Upper lobe of right lung (tissue), 1 donor: Measurements from ENCODE around the gene AGXT2. TPM values are rescaled to one million over a fixed set of nuclear protein-coding genes. Genes with fewer than 3 reads are reported as not detected.
"Not testable (repeated sequence)": the region's sequence is repeated elsewhere in the genome, so short reads cannot be mapped to it uniquely, and the experiment has no call there.

Experiments
- ATAC-seq: fragments of 200-7000 bp; cut with Tn5 transposase; one replicate; pipeline ENCODE4 v1.9.1; 2020; ENCODE audit warnings: mild to moderate bottlenecking, moderate library complexity
- DNase-seq: peaks from one replicate; pipeline ENCODE4 v3.0.0-alpha.2; 2020
- H3K27ac ChIP-seq: fragments of 200-600 bp; one replicate; pipeline ENCODE4 v1.8.0; 2022
- H3K27me3 ChIP-seq: fragments of 200-600 bp; one replicate; pipeline ENCODE4 v1.8.0; 2022; ENCODE audit warnings: mild to moderate bottlenecking
- H3K36me3 ChIP-seq: fragments of 200-600 bp; one replicate; pipeline ENCODE4 v1.8.0; 2022
- H3K4me1 ChIP-seq: fragments of 200-600 bp; one replicate; pipeline ENCODE4 v1.8.0; 2022
- H3K4me3 ChIP-seq: fragments of 200-600 bp; one replicate; pipeline ENCODE4 v1.8.0; 2022; ENCODE audit warnings: mild to moderate bottlenecking
- H3K9me3 ChIP-seq: fragments of 200-600 bp; one replicate; pipeline ENCODE4 v1.8.0; 2022
- CTCF ChIP-seq: fragments of 200-600 bp; IDR thresholded peaks from one replicate; pipeline ENCODE4 v1.8.0; 2022; ENCODE audit warnings: antibody characterized with exemption
- intact Hi-C: fragments of 100-400 bp; cut with DNase I; formaldehyde crosslinking; loops from one replicate; pipeline ENCODE4 v1.11.0; 2022
- total RNA-seq: library from RNA; stranded (reverse); fragmentation: NEBNext Ultra II Directional; extraction: Animal tissue kit (Norgen Biotek cat#: 25700); gene quantifications from one replicate; pipeline ENCODE4 v1.2.1, GENCODE V29; 2021
- donor health status: DM: no; HTN: yes; CAD: no; lungs with severe emphysema.

Gene AGXT2
- total RNA-seq, 1 donor from 2014 or later = not detected

- ATAC-seq (no peak), DNase-seq (no peak)
- H3K4me3 ChIP-seq = no peak overlapping the region
- no peaks in the 10 kb centered on the region for H3K36me3 ChIP-seq
- H3K4me1 ChIP-seq = no peaks in the 10 kb centered on the region
- TF ChIP-seq CTCF = no peak
- H3K27me3 ChIP-seq = no peaks in the 10 kb centered on the region
- intact Hi-C loops = no loop called here
- no peaks in the 10 kb centered on the region for H3K9me3 ChIP-seq
- no peak overlapping the region for H3K27ac ChIP-seq
Observed at GRCh38 chr5:35042781-35043180, 5.0 kb downstream of the AGXT2 start.

DNA sequence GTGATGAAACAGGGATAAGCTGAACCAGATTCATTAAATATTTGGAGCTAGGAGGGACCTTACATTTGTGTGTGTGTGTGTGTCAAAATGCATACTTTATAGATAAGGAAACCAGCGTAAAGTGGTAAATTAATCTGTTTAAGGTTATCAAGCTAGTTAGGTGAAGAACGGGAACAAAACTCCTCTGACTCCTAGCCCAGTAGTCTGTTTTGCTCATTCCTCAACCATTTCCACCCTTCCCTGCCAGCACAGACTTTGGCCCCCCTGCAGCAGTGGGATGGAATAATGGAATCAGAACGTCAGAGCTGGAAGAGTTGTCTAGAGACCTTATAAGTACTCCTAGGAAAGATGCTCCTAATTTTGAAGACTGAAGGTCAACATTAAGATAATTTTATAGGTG, 6.5 kb downstream of the AGXT2 start:
- DNase-seq (no peak), ATAC-seq (no peak)
- H3K9me3 ChIP-seq = no peaks in the 10 kb centered on the region
- TF ChIP-seq CTCF = no peak
- H3K4me1 ChIP-seq = no peaks in the 10 kb centered on the region
- intact Hi-C loops = no loop called here
- H3K27me3 ChIP-seq = no peaks in the 10 kb centered on the region
- no peak overlapping the region for H3K4me3 ChIP-seq
- H3K27ac ChIP-seq = no peak overlapping the region
- no peaks in the 10 kb centered on the region for H3K36me3 ChIP-seq

DNA sequence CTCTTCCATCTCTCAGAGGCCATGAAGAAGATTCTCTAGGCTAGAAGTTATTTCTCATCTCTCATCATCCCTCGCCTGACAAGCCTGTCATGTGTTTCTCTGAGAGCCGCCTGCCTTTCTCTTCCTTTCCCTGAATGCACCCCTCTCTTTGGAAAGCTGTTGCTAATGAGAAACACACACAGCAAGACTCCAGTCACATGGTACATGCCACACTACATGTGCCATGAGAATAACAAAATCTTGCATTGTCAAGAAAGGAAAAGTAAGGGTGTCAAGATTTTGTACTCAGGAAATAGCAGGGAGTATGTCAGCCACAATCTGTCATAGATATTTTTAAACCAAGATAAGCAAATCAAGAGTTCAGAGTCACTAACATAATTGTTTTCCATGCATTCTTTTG, 8.9 kb downstream of the AGXT2 start:
- DNase-seq (no peak), ATAC-seq (no peak)
- H3K27ac ChIP-seq = no peak overlapping the region
- H3K4me1 ChIP-seq = no peaks in the 10 kb centered on the region
- intact Hi-C loops = no loop called here
- H3K4me3 ChIP-seq = no peak overlapping the region
- no peaks in the 10 kb centered on the region for H3K27me3 ChIP-seq
- no peak for TF ChIP-seq CTCF
- no peaks in the 10 kb centered on the region for H3K36me3 ChIP-seq
- H3K9me3 ChIP-seq = no peaks in the 10 kb centered on the region

DNA sequence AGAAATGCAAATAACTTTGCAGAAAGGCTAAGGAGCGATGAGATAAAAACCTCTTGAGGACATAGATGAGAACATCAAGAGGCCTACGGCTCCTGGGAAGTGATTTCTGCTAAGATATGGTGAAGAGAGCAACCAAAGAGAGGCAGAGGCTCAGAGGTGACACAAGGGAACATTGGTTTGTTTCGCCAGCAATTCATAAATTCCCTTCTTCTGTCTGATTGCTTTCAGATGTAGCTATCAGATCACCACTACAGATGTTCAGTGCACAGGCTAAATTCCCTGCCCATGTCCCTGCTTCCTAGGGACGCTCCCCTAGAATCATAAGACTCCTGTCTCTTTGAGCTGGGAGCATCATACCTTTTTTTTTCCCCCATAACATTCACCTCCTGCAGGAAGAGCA, 11.2 kb downstream of the AGXT2 start:
- intact Hi-C loops = no loop called here
- ATAC-seq = no peak
- Histone ChIP-seq H3K27ac (no peak overlapping the region), H3K4me1 (no peaks in the 10 kb centered on the region), H3K9me3 (no peaks in the 10 kb centered on the region), H3K27me3 (no peaks in the 10 kb centered on the region), H3K4me3 (no peak overlapping the region), H3K36me3 (no peaks in the 10 kb centered on the region)
- DNase-seq = no peak
- TF ChIP-seq CTCF = no peak

- H3K36me3 ChIP-seq, DNase-seq, H3K4me1 ChIP-seq, intact Hi-C loops, H3K27me3 ChIP-seq, H3K9me3 ChIP-seq, H3K27ac ChIP-seq, H3K4me3 ChIP-seq, ATAC-seq: not testable (repeated sequence)
Observed at GRCh38 chr5:35035929-35036328, 11.8 kb downstream of the AGXT2 start.

- Histone ChIP-seq H3K27me3 (no peaks in the 10 kb centered on the region), H3K4me3 (no peak overlapping the region), H3K27ac (no peak overlapping the region), H3K9me3 (no peaks in the 10 kb centered on the region), H3K36me3 (no peaks in the 10 kb centered on the region), H3K4me1 (no peaks in the 10 kb centered on the region)
- intact Hi-C loops = no loop called here
- DNase-seq = no peak
- TF ChIP-seq CTCF = no peak
- no peak for ATAC-seq
Observed at GRCh38 chr5:35035271-35035670, 12.5 kb downstream of the AGXT2 start.
